K562 (cell line): ENCODE measurements around the gene TNIP2. TPM values are rescaled to one million over a fixed set of nuclear protein-coding genes. Genes with fewer than 3 reads are reported as not detected.
A peak's percentile ranks its signal among the peaks of the same experiment; 100 is the strongest.

Experiments used
- CXXC5 ChIP-seq: fragments of 250-450 bp; sonication (Bioruptor Pico); IDR thresholded peaks from 2 replicates; pipeline ENCODE4 v1.8.0; 2022; ENCODE audit warnings: inconsistent platforms, mild to moderate bottlenecking, moderate library complexity
- ELK1 ChIP-seq: sonication (generic); formaldehyde crosslinking; IDR thresholded peaks from 2 replicates; pipeline ENCODE4 v1.8.1; 2022; ENCODE audit warnings: missing genetic modification reagents
- POLR2G ChIP-seq: fragments of 200-400 bp; formaldehyde crosslinking; IDR thresholded peaks from 2 replicates; pipeline ENCODE4 v1.6.1; 2017; ENCODE audit warnings: low read depth, mild to moderate bottlenecking, antibody characterized with exemption, low read length, moderate library complexity
- PYGO2 ChIP-seq: fragments of 450-650 bp; IDR thresholded peaks from 2 replicates; pipeline ENCODE4 v1.6.1; 2016; ENCODE audit warnings: mild to moderate bottlenecking, missing genetic modification characterization, moderate library complexity, missing compliant biosample characterization
- SIN3A ChIP-seq, 2 experiments: fragments of 150-350 bp in 1 of 2; IDR thresholded peaks; 2 replicates each; pipeline ENCODE4 v1.6.1; 2011 to 2016; ENCODE audit warnings: borderline replicate concordance in 2 of 2, low read depth in 2 of 2, low read length in 2 of 2, mild to moderate bottlenecking in 2 of 2, moderate library complexity in 2 of 2; ENCODE audit not compliant: control insufficient read depth in 1 of 2
- SIX5 ChIP-seq, 2 experiments: IDR thresholded peaks; 2 replicates each; pipeline ENCODE4 v1.6.1; 2011; ENCODE audit warnings: low read length in 2 of 2, borderline replicate concordance in 1 of 2, low read depth in 1 of 2, mild to moderate bottlenecking in 1 of 2, moderate library complexity in 1 of 2; ENCODE audit not compliant: insufficient read depth in 1 of 2
- SMARCB1 ChIP-seq: IDR thresholded peaks from 2 replicates; pipeline ENCODE4 v1.6.1; 2011; ENCODE audit warnings: improper control_type of control experiment, low read depth; ENCODE audit not compliant: insufficient read length
- THRB ChIP-seq: fragments of 450-650 bp; formaldehyde crosslinking; conservative IDR thresholded peaks from 2 replicates; pipeline ENCODE4 v1.4.0; 2022; ENCODE audit warnings: mild to moderate bottlenecking, missing genetic modification characterization
- UBTF ChIP-seq, 2 experiments: IDR thresholded peaks; 2 replicates each; pipeline ENCODE4 v1.6.1; 2012; ENCODE audit warnings: improper control_type of control experiment in 2 of 2, low read depth in 2 of 2, low read length in 2 of 2, borderline replicate concordance in 1 of 2
- polyA plus RNA-seq, 8 experiments: library from polyadenylated mRNA; depleted of rRNA in 4 of 8; stranded (reverse) in 5 of 8; unstranded in 3 of 8; fragments of >200 nt; fragmentation: Nextera tagmentation in 2 of 8; fragmentation: Illumina TruSeq in 1 of 8; extraction: Ambion mirVana in 2 of 8; extraction: Trizol in 1 of 8; gene quantifications; 2 replicates each; pipeline versions ENCODE4 v1.2.1 to v1.2.3, GENCODE V29; 2011 to 2014; ENCODE audit warnings: inconsistent platforms in 1 of 8, missing spikeins in 1 of 8
- total RNA-seq, 7 experiments: library from RNA; depleted of rRNA in 6 of 7; stranded (reverse); fragments of >200 nt in 6 of 7; fragmentation: Illumina TruSeq in 2 of 7; extraction: Trizol in 2 of 7; gene quantifications; 2 replicates each; pipeline versions ENCODE4 v1.2.1 to v1.2.3, GENCODE V29; 2011 to 2021; ENCODE audit warnings: low replicate concordance in 1 of 7

Gene TNIP2
- total and polyA plus RNA-seq, 9 of the 15 experiments (the other 6 are each of a cell fraction or from before 2014, with no cell fraction given): 0.61 to 42.6 (median 19.5) TPM

- TF ChIP-seq SIX5 (IDR thresholded peaks at IDR 0.05; ENCODE audit: borderline replicate concordance in 1 of 2, insufficient read depth in 1 of 2, low read depth in 1 of 2, low read length in 2 of 2) (no peak), CXXC5 (CRISPR knock-in tag) (peak; percentile 39; the same call in 1 of the 2 replicates), POLR2G (peak; percentile 77), UBTF (IDR thresholded peaks at IDR 0.05; ENCODE audit: borderline replicate concordance in 1 of 2, low read depth in 2 of 2, low read length in 2 of 2) (0 out of 4 replicates have a peak, but pooled peaks of 1 of the 2 experiments have one; percentile 14), SMARCB1 (no peak), ELK1 (CRISPR knock-in tag) (no peak), SIN3A (IDR thresholded peaks at IDR 0.05; ENCODE audit: borderline replicate concordance in 2 of 2, control insufficient read depth in 1 of 2, low read depth in 2 of 2, low read length in 2 of 2) (peak in 1 of 2 experiments; percentile 9; a peak in 2 of 4 replicates), THRB (no peak), PYGO2 (tag) (no peak)
These were observed 36.8 kb upstream of the TNIP2 start, which contains the start of gene SH3BP2 (continued) for GRCh38 chr4:2792711-2793585.
